NCI-H446 (cell line): Measurements from ENCODE around the gene PCSK1.
"Not testable (repeated sequence)": the region's sequence is repeated elsewhere in the genome, so short reads cannot be mapped to it uniquely, and the experiment has no call there.

Experiments used
- DNase-seq, 2 experiments: peaks; one replicate each; lab custom pipeline; 2025; lab: John Stamatoyannopoulos, UW

PCSK1 gene

GRCh38 chr5:96426831-96427230 lies 6.2 kb downstream of the PCSK1 start:
- DNase-seq, result no peak

- no peak for DNase-seq
Measured at GRCh38 chr5:96425443-96425842, 7.6 kb downstream of the PCSK1 start.

GRCh38 chr5:96415897-96416296 lies 17.2 kb downstream of the PCSK1 start:
- no peak for DNase-seq

GRCh38 chr5:96412868-96413449 lies 20.1 kb downstream of the PCSK1 start:
- DNase-seq, result no peak

GRCh38 chr5:96410013-96410412 lies 23.0 kb downstream of the PCSK1 start:
- DNase-seq, result no peak

- DNase-seq, result no peak
Measured at GRCh38 chr5:96408841-96409538, 24.1 kb downstream of the PCSK1 start.

GRCh38 chr5:96408210-96408777 lies 24.8 kb downstream of the PCSK1 start:
- DNase-seq, result no peak

- DNase-seq, result no peak
Measured at GRCh38 chr5:96407436-96407835, 25.6 kb downstream of the PCSK1 start.

GRCh38 chr5:96404191-96404867 lies 28.7 kb downstream of the PCSK1 start:
- no peak for DNase-seq

- DNase-seq, result no peak
Measured at GRCh38 chr5:96402500-96402899, 30.5 kb downstream of the PCSK1 start.

- DNase-seq, result no peak
Measured at GRCh38 chr5:96396878-96397277, 36.2 kb downstream of the PCSK1 start.

- not testable (repeated sequence) for DNase-seq
Measured at GRCh38 chr5:96395295-96395694, 37.8 kb downstream of the PCSK1 start.

- DNase-seq, result no peak
Measured at GRCh38 chr5:96391921-96392320, 41.1 kb downstream of the PCSK1 start.

GRCh38 chr5:96388176-96388575 lies 44.9 kb downstream of the PCSK1 start:
- no peak for DNase-seq

- DNase-seq, result no peak
Measured at GRCh38 chr5:96387616-96388015, 45.4 kb downstream of the PCSK1 start.

GRCh38 chr5:96385538-96385937 lies 47.5 kb downstream of the PCSK1 start:
- no peak for DNase-seq

GRCh38 chr5:96384353-96384752 lies 48.7 kb downstream of the PCSK1 start:
- no peak for DNase-seq

- no peak for DNase-seq
Measured at GRCh38 chr5:96381526-96381925, 51.5 kb downstream of the PCSK1 start.

- DNase-seq, result no peak
Measured at GRCh38 chr5:96379896-96380295, 53.2 kb downstream of the PCSK1 start.

GRCh38 chr5:96377597-96377996 lies 55.5 kb downstream of the PCSK1 start:
- no peak for DNase-seq

GRCh38 chr5:96377167-96377566 lies 55.9 kb downstream of the PCSK1 start:
- no peak for DNase-seq

GRCh38 chr5:96374653-96375052 lies 58.4 kb downstream of the PCSK1 start:
- no peak for DNase-seq

- no peak for DNase-seq
Measured at GRCh38 chr5:96373381-96373733, 59.7 kb downstream of the PCSK1 start.
